ENCODE measurements around the gene ZFHX2.

- no peak for TF ChIP-seq CTCF (IDR thresholded peaks at IDR 0.05)
- TF ChIP-seq POLR2A (IDR thresholded peaks at IDR 0.05), result no peak
Measured at GRCh38 chr14:23524954-23525353, 26.6 kb downstream of the ZFHX2 start.
